DLD1 (cell line): ENCODE measurements around the gene FBN2.

Experiments used
- in situ Hi-C: cut with HindIII; loops from 2 replicates; pipeline ENCODE4 v1.10.0; 2017; ENCODE audit warnings: low sequenced_read_pairs

The FBN2 gene

DNA sequence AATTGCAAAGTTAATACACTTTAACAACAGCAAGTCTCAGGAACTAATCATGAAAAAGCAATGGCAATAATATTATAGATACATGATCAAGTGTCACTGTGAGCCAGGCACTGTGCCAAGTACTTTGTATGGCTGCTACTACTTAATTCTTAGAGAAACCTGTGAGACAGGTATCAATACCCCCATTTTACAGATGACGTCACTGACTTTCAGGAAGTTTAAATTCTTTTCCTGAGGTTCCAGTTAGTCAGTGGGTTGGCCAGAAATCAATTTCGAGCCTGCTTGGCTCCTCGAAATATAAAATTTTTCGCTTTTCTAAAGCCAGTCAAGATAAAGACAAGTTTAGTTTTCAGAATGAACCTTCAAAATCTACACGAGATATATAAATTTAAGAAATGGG lies 324.2 kb downstream of the FBN2 start:
- in situ Hi-C loops: no loop called here

DNA sequence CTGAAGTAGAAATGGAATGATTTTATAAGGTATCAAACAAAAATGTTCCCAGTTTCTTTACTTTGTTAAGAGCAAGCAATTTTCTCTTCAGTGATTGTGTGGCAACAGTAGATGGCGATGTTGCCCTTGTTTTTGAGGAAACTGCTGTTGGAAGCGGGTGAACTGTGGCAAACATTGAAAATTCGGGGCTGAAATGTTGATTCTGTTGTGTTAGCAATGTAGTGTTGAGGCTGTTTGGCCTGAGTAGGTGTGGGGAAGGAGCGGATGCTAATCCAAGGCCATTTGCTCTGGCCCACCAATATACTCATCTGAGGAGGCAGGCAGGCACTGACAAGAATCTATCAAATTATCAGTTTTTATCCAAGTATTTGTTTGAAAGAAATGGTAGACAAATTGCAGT lies 324.7 kb downstream of the FBN2 start:
- in situ Hi-C loops: no loop called here

DNA sequence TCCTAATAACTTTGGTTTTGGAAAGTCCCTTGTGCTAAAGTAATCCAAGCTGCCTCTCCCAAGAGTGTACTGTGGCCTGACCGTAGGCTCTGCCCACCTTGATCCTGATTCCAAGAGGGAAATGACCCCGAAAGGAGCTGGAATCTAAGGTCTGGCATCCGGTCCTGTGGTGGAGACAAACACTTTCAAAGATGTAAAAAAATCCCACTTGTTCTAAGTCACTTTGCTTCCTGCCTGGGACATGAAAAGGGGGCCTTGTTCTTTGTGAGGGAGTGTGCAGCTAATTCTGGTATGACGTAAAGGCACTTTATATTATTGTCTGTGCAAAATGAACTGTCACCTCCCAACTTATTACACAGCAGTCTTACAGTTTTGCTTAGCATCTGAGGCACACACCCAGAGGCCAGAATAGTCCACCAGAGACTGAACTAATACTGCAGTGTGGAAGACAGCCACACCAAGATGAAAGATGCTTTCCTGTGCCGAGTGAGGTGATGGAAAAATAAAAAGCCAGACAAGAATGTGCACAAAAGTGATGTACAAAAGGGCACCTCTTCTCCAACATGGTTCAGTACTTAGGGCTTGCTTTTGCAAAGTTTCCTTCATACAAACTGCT lies 325.7 kb downstream of the FBN2 start:
- in situ Hi-C loops: no loop called here

DNA sequence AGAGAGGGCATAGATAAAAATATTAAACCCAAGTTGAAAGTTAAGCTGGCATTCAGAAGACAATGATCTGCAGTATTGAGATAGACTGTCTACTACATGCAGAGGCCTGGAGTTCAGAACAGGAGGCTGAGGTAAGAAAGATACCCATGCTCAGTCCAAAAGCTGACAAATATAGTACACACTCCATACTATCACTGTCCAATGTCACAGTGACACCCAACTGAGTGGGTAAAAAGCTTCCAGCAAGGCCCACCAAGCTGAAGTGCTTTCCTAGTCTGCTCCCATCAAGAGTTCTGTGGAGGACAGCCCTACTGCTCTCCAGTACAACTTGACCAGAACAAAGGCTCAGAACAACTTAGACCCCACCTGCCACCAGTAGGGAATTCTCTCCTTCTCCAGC lies 329.6 kb downstream of the FBN2 start:
- in situ Hi-C loops: no loop called here
